Vagina (tissue), 2 donors: ENCODE results near the gene TMEM240. TPM values are rescaled to one million over a fixed set of nuclear protein-coding genes. Genes with fewer than 3 reads are reported as not detected.
"Not testable (repeated sequence)": the region's sequence is repeated elsewhere in the genome, so short reads cannot be mapped to it uniquely, and the experiment has no call there.

Experiments used
- DNase-seq, 2 donors: peaks; one replicate each; pipeline ENCODE4 v3.0.0-alpha.2; 2017; ENCODE audit errors: extremely low spot score in 2 of 2
- H3K27ac ChIP-seq: fragments of 200-600 bp; sonication (generic); one replicate; pipeline ENCODE4 v1.5.1; 2019
- H3K27me3 ChIP-seq: fragments of 200-600 bp; sonication (generic); one replicate; pipeline ENCODE4 v1.5.1; 2019
- H3K36me3 ChIP-seq, 2 donors: fragments of 200-600 bp; sonication (generic); one replicate each; pipeline ENCODE4 v1.5.1; 2017 to 2019
- H3K4me1 ChIP-seq: fragments of 200-600 bp; sonication (generic); one replicate; pipeline ENCODE4 v1.5.1; 2019
- H3K4me3 ChIP-seq, 2 donors: fragments of 200-600 bp; sonication (generic); 1 replicate in 1 of 2; 2 replicates in 1 of 2; pipeline ENCODE4 v1.5.1; 2016 to 2019
- H3K9me3 ChIP-seq: fragments of 200-600 bp; sonication (generic); one replicate; pipeline ENCODE4 v1.5.1; 2019
- CTCF ChIP-seq, 3 experiments: fragments of 450-650 bp in 2 of 3; fragments of 200-600 bp in 1 of 3; sonication (generic) in 1 of 3; IDR thresholded peaks; one replicate each; pipeline ENCODE4 v1.5.1; 2017 to 2019; ENCODE audit warnings: antibody characterized with exemption in 3 of 3, mild to moderate bottlenecking in 2 of 3, moderate library complexity in 2 of 3
- POLR2A ChIP-seq, 2 donors: fragments of 450-650 bp; IDR thresholded peaks; one replicate each; pipeline ENCODE4 v1.6.1; 2017; ENCODE audit warnings: antibody characterized with exemption in 2 of 2, mild to moderate bottlenecking in 2 of 2, moderate library complexity in 2 of 2
- POLR2AphosphoS5 ChIP-seq, 2 donors: sonication (generic); formaldehyde crosslinking; IDR thresholded peaks; one replicate each; pipeline ENCODE4 v1.9.0; 2017; ENCODE audit warnings: antibody characterized with exemption in 2 of 2, mild to moderate bottlenecking in 2 of 2, low read depth in 1 of 2; ENCODE audit not compliant: insufficient read depth in 1 of 2
- intact Hi-C: fragments of 100-400 bp; cut with DNase I; formaldehyde crosslinking; loops from one replicate; pipeline ENCODE4 v1.15.1; 2023
- total RNA-seq: library from RNA; depleted of rRNA; stranded (reverse); fragments of >200 nt; gene quantifications from one replicate; pipeline ENCODE4 v1.2.3, GENCODE V29; 2016

TMEM240 gene
- total RNA-seq, 1 donor from 2014 or later = 3.9 TPM

- intact Hi-C loops = no loop called here
- peaks cover 14% of the 10 kb centered on the region for H3K4me1 ChIP-seq
- no peak for DNase-seq
- no peaks in the 10 kb centered on the region for H3K27me3 ChIP-seq
- no peak overlapping the region for H3K27ac ChIP-seq
- TF ChIP-seq POLR2AphosphoS5 (IDR thresholded peaks at IDR 0.05; ENCODE audit: insufficient read depth in 1 of 2, low read depth in 1 of 2) (no peak), POLR2A (IDR thresholded peaks at IDR 0.05) (no peak), CTCF (IDR thresholded peaks at IDR 0.05) (no peak)
- no peaks in the 10 kb centered on the region for H3K9me3 ChIP-seq
- no peak overlapping the region for H3K4me3 ChIP-seq
- H3K36me3 ChIP-seq = no peaks in the 10 kb centered on the region
These were observed 5.0 kb downstream of the TMEM240 start for GRCh38 chr1:1535201-1536018.

GRCh38 chr1:1534401-1535154, 5.8 kb downstream of the TMEM240 start:
- intact Hi-C loops = no loop called here
- TF ChIP-seq POLR2AphosphoS5 (IDR thresholded peaks at IDR 0.05; ENCODE audit: insufficient read depth in 1 of 2, low read depth in 1 of 2) (no peak), POLR2A (IDR thresholded peaks at IDR 0.05) (no peak), CTCF (IDR thresholded peaks at IDR 0.05) (no peak)
- Histone ChIP-seq H3K36me3 (no peaks in the 10 kb centered on the region), H3K27me3 (no peaks in the 10 kb centered on the region), H3K4me3 (no peak overlapping the region), H3K27ac (no peak overlapping the region), H3K4me1 (peaks cover 11% of the 10 kb centered on the region), H3K9me3 (no peaks in the 10 kb centered on the region)
- no peak for DNase-seq

GRCh38 chr1:1533894-1534291, 6.5 kb downstream of the TMEM240 start:
- H3K36me3 ChIP-seq, intact Hi-C loops, H3K9me3 ChIP-seq, H3K27me3 ChIP-seq, DNase-seq, H3K27ac ChIP-seq, H3K4me3 ChIP-seq, H3K4me1 ChIP-seq: not testable (repeated sequence)

- H3K4me3 ChIP-seq, H3K27ac ChIP-seq, intact Hi-C loops, H3K27me3 ChIP-seq, H3K36me3 ChIP-seq, DNase-seq, H3K9me3 ChIP-seq, H3K4me1 ChIP-seq: not testable (repeated sequence)
These were observed 7.1 kb downstream of the TMEM240 start for GRCh38 chr1:1533176-1533893.

GRCh38 chr1:1531947-1532346, 8.5 kb downstream of the TMEM240 start:
- H3K4me1 ChIP-seq = no peaks in the 10 kb centered on the region
- intact Hi-C loops = no loop called here
- no peaks in the 10 kb centered on the region for H3K9me3 ChIP-seq
- H3K36me3 ChIP-seq = peaks cover 0 to 6% of the 10 kb centered on the region in 2 donors
- no peak for TF ChIP-seq CTCF (IDR thresholded peaks at IDR 0.05)
- TF ChIP-seq POLR2A (IDR thresholded peaks at IDR 0.05) = no peak
- TF ChIP-seq POLR2AphosphoS5 (IDR thresholded peaks at IDR 0.05; ENCODE audit: insufficient read depth in 1 of 2, low read depth in 1 of 2) = no peak
- no peak for DNase-seq
- no peak overlapping the region for H3K4me3 ChIP-seq
- no peaks in the 10 kb centered on the region for H3K27me3 ChIP-seq
- no peak overlapping the region for H3K27ac ChIP-seq
